T-helper 22 cell (primary cell): ENCODE results near the gene HACE1.

ENCODE experiments used
- DNase-seq: peaks from one replicate; pipeline ENCODE4 v3.0.0-alpha.2; 2020; ENCODE audit warnings: low read depth

Gene HACE1

DNA sequence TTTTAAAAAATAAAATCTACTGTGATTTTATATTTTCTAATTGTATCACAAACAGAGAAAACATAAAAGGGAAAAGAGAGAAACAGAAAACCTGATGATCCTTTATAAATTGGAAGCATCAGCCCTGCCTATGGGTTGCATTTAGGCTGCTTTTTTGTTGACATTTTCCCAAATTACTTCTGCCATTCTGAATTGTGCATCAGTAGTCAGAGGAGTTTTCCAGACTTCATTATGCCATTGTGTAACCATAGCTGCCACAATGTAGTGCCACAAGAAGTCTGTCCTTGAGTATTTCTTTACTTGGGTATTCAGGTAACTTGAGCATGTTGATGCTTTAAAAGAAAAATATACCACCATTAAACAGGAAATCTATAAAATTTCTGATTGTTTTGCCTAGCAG lies 130.3 kb downstream of the HACE1 start:
- DNase-seq = no peak

DNA sequence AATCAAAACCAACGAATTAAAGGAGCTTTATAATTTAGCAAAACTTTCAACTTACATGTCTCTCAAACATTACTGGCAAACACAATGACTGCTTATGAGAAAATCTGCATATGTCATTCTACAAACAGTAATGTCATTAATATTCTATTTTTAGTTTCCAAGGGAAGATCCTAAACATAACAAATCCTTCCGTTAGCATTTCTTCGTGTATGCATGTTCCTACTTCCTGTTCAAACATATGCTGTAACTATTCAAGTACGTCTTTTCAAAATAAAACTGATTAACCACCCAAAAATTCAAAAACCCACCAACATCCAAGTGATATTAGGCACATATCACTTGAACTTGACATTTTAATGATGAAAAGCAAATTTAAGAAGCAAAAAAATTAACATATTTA lies 131.3 kb downstream of the HACE1 start:
- no peak for DNase-seq

DNA sequence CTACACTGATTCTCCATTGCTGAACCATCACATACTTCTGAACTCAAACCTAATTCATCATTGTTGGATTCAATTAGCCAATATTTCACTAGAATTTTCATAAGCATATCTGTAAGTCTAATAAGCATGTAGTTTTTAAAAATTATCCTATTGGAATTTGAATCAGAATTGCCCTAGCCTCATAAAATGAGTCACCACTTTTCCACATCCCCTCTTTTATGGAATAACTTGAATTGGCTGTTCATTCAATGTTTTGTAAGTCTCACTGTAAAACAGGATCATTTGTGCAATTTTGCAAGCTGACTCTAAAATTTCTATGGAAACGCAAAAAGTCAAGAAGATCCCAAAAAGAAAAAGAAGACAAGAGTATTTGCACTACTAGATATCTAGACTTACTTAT lies 141.0 kb downstream of the HACE1 start:
- DNase-seq = no peak

DNA sequence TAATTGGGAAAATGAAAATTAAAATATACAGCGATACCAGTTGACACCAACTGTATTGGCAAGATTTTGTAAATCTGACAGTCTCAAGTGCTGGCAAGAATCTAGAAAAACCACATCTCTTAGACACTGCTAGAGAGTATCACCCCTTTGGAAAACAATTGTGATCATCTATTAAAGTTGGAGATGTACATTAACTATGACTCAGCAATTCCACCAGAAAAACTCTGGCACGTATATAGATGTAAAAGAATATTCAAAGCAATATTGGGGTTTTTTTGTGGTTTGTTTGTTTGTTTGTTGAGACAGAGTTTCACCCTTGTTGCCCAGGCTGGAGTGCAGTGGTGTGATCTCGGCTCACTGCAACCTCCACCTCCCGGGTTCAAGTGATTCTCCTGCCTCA lies 142.9 kb downstream of the HACE1 start:
- no peak for DNase-seq

DNA sequence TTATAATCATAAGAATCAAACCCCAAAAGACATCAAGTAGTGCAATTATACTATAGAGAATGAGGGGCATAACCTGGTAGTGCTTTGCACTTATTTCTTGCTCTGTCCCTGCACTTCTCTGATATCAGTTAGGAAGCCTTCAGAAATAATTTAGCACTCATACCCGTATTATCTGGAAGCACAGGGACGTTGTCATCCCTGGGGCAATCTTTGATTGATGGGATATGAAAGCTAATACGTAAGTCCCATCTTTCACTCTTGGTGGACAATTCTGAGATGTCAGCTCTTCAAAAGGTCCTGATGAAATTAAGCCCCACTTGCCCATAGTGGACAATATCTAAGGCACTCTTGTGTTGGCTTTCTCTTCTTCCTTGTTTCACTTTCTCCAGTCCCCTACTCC lies 144.9 kb downstream of the HACE1 start:
- DNase-seq = no peak

DNA sequence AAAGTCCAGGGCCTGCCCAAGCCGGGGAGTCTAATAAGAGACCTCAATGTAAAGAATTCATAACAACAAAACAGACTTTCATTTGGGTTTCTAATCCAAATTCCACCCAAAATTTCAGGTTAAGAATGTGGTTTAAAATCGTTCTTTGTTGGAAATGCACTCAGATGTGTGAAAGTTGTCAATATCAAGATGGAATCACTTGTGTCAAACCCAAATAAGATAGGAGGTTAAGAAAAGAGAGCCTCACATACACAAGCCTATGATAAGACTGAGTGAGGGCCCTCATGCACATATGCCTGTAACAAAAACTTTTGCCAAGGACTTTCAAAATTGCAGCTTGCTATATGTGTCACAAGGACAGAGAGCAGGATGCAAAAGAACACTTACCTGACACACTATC lies 145.7 kb downstream of the HACE1 start:
- no peak for DNase-seq

DNA sequence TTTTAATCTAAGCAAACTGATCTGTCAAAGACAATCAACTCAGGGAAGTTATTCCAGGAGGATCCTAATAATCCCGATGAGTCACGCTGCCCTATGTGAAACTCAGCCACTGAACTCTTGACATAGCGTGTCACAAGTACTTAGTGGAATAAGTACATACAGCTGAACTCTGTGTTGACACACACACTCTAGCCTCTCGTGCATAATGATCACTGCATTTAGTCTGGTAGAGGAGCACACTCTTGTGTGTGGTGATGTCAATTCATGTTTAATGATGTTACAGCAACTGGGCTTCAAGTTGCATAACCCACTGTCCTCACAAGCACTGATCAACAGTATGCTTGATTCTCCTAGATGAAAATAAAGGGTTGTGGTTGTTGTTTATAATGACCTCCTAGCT lies 148.3 kb downstream of the HACE1 start:
- no peak for DNase-seq

DNA sequence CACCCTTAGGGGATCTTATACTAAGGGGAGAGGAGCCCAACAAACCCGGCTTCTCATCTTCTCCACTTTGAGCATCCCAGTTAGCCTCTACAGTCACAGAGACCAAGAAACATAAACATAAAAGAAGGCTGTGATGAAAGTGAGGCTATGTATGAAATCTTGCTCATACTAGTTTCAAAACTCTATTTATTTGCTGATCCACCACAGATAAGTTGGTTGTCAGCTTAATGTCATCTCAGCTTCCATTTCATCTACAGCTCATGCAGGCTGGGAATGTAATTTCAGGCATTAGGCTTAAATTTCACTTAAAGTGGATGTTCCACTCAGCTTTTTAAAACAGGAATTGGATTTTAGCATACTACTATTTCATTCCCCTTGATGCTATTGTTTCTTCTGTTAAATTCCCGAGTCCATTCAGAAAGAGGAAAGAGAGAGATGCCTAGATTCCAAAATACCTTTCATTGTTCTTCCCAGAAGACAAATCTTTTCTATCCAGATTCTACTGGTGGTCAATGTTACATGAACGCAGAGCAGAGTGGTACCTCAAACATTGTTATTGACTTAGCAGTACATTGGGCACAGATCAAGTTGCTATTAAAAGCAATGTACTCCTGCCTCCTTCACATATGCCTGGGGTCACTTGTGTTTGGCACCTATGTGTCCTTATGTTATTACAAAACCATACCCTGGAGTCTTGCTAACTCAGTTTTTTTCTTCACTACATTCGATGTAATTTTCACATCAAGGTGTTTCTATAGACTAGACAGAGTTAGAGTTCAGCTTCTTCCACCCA lies 149.0 kb downstream of the HACE1 start:
- no peak for DNase-seq

DNA sequence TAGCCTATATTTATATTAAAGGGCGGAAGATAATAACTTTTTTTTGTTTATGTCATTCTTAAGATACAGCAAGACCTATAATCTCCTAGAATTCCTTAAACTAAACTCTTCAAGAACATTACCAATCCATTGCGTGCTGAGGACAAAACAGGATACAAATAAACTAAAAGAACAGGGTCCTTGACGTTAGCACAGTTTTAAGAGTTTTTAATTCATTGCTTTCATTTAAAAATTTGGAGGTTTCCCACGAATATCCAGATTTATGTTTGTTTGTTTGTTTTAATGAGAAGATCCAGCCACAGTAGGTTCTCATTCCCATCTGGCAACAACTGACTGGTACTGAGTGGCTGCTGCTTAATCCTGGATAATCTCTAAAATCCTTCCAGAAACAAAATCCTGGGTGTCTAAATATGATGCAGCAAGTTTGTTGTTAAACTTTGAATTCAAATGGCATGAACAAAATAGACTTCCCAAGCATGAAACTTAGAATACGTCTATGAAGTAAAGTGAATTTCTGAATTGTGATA lies 153.7 kb downstream of the HACE1 start:
- DNase-seq = no peak

DNA sequence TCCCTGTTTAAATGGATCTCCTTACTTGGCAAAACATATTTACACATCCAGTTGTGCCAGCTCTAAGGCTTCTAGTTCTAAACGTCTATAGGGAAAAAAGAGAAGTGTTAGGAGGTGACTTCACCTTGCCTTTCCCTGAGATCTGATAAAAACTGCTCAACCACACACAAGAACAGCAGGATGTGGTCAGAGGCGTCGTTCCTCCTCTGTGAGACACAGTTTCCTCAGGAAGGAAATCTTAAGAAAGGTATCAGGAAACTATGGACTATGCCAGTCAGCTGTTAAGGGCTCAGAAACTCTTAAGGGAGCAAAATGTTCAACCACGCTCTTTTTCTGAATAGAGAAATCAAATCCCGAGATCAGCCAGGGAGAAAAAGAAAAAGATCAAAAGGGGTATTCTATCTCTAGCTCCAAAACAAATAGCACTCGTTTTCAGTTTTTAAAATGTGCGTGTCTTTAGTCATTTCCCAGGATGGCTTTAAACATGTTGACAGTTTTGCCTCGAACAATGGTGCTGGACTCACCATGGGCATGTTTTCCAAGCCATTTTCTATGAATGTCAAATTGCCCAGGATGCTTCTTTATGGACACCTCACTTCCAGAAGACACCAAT lies 154.5 kb downstream of the HACE1 start:
- peak; percentile 21 for DNase-seq

DNA sequence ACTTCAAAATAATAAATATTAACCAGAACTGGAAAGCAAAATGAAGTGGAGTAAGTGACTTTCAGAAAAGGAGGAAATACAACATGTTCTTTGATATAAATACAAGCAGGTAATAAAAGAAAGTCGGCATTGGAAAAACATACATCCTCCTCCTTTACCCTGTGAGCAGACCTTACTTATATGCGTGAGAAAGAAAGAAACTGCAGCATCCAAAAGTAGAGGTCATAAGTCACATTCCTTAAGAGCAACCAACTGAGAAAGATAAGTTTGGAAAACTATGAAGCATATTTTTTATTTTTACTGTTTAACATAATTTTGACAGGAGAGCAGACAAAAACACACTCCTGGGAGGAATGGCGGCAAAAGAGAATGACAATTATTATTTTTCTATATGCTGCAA lies 155.5 kb downstream of the HACE1 start:
- DNase-seq = no peak

DNA sequence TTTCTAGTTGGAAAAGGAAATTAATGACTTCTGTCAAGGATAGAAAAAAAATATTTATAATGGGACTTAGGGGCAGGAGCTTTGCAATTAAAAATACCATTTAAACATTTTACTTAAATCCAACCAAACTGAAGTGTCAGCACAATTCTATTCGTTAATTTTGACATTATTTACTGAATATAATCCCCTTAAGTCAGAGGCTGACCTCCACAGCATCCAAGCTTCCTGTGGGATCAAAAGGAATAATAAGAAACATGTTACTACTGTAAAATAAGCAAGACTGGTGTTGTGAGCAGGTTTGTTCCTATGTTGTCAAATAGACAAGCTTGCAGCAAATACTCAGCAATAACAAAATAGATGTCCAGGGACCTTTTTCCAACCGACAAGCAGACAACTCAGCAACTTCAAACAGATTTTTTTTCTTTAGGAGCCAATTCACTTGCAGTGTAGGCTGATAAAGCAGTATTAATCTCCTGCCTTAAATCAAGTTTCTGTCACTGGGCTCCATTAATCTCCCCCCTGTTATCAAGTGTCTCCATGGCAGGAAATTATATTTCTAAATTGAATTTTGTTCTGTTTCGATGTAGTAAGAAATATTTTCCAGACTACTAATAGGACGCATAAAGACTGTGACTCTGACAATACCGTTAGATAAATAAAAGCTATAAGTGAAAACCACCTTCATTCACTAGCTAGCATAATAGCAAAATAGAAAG lies 157.4 kb downstream of the HACE1 start:
- DNase-seq = no peak

DNA sequence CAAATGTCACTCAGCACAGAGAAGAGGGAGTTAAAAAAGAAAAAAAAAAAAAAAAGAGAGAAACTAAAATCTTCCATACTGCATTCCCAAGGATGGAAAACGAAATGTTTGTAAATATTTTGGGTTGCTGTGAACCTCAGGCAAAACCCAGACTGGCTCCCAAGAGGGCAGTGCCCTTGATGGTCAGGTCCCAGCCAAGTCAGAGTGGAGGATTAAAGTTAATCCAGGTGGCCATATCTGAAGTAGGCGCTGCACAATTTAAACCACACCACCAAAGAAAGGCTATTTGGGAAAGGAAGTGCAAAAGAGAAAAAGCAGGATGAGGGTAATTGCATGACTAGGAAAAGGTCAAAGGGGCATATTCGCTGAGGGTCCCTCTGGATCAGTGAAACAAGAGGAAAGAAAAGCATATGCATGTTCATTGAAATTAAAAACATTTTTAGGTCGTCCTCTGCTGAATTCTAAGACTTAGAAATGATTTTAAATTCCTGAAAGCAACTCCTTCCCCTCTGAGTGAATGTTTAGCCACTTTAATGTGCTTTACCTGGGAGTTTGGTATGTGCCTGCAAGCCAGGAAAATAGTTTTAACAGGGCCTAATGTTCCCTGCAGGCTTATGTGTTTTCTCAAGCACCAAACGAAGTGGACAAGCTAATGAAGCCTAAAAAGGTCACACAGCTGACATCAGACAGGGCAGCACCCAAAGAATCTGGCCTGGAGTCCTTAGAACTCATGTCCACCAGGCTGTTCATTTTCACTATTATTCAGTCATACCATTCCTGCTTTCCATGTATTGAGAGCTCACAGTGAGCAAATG lies 159.1 kb downstream of the HACE1 start:
- no peak for DNase-seq

DNA sequence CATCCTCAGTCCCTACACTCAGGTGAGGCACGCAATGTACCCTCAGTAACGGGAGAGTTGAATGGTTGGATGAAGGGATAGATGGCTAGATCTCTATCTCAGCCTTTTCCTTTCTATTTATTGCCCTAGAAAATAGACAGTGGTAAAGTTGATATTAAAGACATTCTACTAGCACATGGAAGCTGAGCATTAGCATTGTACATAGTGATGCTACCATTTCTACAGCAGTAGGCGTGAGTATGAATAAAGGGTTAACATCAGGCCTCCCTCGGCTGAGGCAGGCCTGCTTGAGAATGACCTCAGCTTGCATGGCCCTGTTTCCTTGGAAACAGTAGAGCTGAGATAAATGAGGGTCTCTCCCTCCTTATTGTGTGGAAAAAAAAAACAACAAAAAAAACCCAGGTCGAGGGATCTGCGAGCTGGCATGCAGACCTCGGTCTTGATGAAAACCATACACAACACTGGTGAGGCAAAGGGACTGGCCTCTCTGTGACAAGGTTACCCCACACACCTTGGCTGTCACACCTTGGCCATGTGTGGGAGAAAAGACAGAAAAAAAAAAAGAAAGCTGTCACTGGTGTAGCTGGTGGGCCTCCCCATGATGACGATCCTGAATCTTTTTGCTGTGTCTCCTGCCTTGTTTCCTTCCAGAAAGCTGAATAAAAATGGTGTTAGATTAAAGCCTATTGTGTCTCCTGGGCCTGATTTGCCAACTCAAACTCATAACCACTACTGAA lies 160.0 kb downstream of the HACE1 start:
- DNase-seq = no peak

DNA sequence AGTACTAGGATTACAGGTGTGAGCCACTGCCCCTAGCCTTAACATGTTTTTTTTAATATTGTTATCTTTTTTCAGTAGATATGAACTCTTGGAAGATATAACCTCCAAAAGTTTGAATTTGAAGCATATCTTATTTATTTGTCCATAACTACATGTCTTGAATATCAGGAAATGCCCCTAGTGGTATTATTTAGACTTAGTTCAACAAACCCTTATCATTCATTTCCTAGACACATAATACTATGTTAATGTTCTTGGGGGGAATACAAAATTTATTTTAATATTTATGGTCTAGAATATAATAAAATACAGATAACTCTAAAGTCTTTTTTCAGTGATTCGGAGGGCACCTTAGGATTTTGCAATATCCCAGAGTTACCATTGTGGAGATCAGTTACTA lies 160.7 kb downstream of the HACE1 start:
- DNase-seq = no peak

DNA sequence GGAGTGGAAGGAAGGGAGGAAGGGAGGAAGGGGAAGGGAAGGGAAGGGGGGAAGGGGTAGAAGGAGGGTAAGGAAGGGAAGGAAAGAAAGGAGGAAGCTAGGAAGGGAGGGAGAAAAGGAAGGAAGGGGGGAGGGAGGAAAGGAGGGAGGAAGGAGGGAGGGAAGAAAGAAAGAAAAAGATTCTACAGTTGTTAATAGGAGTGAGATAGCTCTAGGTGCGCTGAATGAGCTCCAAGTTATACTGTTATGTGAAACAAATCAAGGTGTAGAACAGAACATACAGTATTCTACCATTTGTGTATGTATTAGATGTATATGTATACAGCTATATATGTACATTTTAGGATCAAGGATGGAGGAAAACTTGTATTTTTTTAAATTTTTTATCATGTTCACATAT lies 167.7 kb downstream of the HACE1 start:
- DNase-seq = no peak

DNA sequence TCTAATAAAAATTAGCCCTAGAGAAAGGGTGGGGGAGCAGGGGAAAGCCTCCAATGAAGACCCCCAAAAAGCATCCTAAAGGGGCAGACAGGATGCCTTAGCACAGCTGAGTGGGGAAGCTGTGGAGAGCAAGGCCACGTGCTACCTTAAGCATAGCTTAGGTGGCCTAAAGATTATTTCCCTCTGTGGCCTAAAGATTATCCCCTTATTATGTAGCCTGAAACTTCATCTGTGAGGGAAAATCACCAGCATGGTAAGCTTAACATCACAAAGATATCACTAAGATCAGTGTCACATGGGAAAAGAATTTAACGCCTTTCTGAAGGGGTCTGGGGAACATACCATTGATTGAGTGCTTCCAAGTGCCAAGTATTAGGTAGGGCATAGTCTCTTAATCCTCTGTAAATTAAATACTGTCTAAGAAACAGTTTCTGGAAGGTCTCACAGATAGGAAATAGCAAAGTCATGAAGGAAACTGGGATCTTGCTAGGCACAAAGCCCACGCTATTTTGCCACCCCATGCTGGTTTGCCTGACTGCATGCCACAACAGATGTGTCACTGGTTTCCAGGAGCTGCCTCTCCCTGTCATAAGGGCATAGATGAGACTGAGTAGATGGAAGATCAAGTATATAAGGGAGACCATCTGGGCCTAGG lies 170.0 kb downstream of the HACE1 start:
- no peak for DNase-seq

DNA sequence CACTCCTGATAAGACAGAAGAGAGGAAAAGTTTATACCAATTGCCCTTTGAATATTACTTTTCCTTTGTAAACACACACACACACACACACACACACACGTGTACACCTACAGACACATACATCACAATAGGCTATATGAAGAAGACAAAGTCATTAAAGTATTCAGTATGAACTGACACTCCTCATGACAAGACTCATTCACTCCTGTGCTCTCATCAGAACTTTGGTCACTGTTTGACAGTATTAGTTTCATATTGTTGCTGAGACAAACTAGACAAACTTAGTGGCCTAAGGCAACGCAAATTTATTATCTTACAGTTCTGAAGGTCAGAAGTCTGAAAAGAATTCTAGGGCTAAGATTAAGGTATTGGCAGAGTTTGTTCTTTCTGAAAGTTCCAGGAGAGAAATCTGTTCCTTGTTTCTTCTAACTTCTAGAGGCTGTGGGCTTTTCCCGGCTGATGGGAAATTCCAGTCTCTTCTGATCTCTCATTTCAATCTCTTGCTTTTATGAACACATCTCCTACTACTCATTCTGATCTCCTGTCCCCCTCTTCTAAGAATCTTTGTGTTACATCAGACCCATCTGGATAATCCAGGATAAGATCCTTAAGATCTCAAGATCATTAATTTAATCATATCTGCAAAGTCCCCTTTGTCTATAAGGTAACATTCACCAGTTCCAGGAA lies 171.3 kb downstream of the HACE1 start:
- DNase-seq = no peak

DNA sequence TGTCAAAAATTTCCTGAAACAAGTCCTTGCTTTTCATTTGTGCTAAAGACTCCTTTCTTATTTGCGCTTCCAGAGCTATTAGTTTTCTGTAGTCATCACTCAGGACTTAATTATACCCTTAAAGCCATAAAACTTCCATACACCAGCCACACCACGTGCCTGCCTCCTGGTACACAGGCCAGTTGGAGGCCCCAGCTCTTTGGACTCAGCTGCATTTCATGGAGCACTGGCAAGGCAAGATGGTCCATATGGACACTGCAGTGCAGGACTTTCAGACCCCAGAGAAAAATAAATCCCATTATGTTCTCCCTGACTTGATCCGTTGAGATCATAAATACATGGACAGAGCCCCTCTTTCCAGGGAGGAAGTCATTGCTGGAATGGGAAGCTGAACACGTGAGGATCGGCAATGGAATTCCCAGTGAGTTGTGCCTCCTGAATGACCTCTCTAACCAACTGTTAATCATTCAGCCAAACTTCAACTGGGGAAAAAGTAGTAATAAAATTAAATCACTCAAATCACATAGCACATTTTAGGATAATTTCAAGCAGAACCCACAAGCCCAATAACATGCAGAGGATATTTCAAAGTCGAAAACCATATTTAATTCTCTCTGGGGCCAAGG lies 173.1 kb downstream of the HACE1 start:
- DNase-seq = no peak
